Liver (tissue), 3 donors: ENCODE data around the gene CNOT3.

Source experiments
- ATF3 ChIP-seq: IDR thresholded peaks from 2 replicates; pipeline ENCODE4 v1.6.1; 2016; ENCODE audit warnings: antibody characterized with exemption
- CTCF ChIP-seq: fragments of 150-350 bp; IDR thresholded peaks from 2 replicates; pipeline ENCODE4 v1.5.1; 2017; ENCODE audit warnings: improper control_type of control experiment, low read depth, low read length; ENCODE audit not compliant: missing input control
- EGR1 ChIP-seq, 2 donors: IDR thresholded peaks; 2 replicates each; pipeline ENCODE4 v1.6.1; 2016 to 2018; ENCODE audit warnings: antibody characterized with exemption in 2 of 2, low read depth in 2 of 2
- FOXA1 ChIP-seq: IDR thresholded peaks from 2 replicates; pipeline ENCODE4 v1.6.1; 2016; ENCODE audit warnings: antibody characterized with exemption
- JUND ChIP-seq, 2 donors: IDR thresholded peaks; 2 replicates each; pipeline ENCODE4 v1.6.1; 2016; ENCODE audit warnings: antibody characterized with exemption in 2 of 2
- MAX ChIP-seq: IDR thresholded peaks from 2 replicates; pipeline ENCODE4 v1.6.1; 2016; ENCODE audit warnings: antibody characterized with exemption
- REST ChIP-seq: IDR thresholded peaks from 2 replicates; pipeline ENCODE4 v1.6.1; 2016; ENCODE audit warnings: antibody characterized with exemption, mild to moderate bottlenecking
- SP1 ChIP-seq: IDR thresholded peaks from 2 replicates; pipeline ENCODE4 v1.6.1; 2018; ENCODE audit warnings: antibody characterized with exemption, mild to moderate bottlenecking
- TAF1 ChIP-seq: conservative IDR thresholded peaks from 2 replicates; pipeline ENCODE4 v1.6.1; 2016; ENCODE audit warnings: antibody characterized with exemption, mild to moderate bottlenecking
- YY1 ChIP-seq: IDR thresholded peaks from 2 replicates; pipeline ENCODE4 v1.6.1; 2016; ENCODE audit warnings: antibody characterized with exemption, mild to moderate bottlenecking
- ZBTB33 ChIP-seq: IDR thresholded peaks from 2 replicates; pipeline ENCODE4 v1.6.1; 2016; ENCODE audit warnings: antibody characterized with exemption
- donor health status: healthy.
- donor health status: healthy.

GRCh38 chr19:54105796-54106195 is 31.8 kb upstream of the CNOT3 start:
- no peak for TF ChIP-seq CTCF
- TF ChIP-seq JUND (IDR thresholded peaks at IDR 0.05), result no peak
- TF ChIP-seq MAX, result no peak
- no peak for TF ChIP-seq EGR1 (IDR thresholded peaks at IDR 0.05; ENCODE audit: low read depth in 2 of 2)
- TF ChIP-seq ATF3, result no peak
- TF ChIP-seq TAF1, result no peak
- TF ChIP-seq ZBTB33, result no peak
- TF ChIP-seq FOXA1, result no peak
- TF ChIP-seq YY1, result no peak
- no peak for TF ChIP-seq SP1
- no peak for TF ChIP-seq REST
